ENCODE data around the gene ZBTB47. TPM values are rescaled to one million over a fixed set of nuclear protein-coding genes. Genes with fewer than 3 reads are reported as not detected.

Gene ZBTB47
- total and polyA plus RNA-seq, 2 donors (not counting 1 experiment from before 2014, with no cell fraction given): 15.6 to 49.4 TPM

GRCh38 chr3:42702066-42702951 lies 48.8 kb downstream of the ZBTB47 start, which contains the start of gene HHATL:
Gene HHATL (minus strand): TSS chr3:42702798. CDS start chr3:42700826, 1,972 bp downstream.
- DNase-seq (ENCODE audit: low read depth in 2 of 2): no peak
- Histone ChIP-seq H2AFZ (ENCODE audit: low read length) (no peak within 1 kb of the TSS), H3K4me1 (ENCODE audit: control insufficient read depth, extremely low read depth, insufficient read depth, low read length) (no peaks in the 10 kb centered on the region), H3K9me3 (ENCODE audit: control insufficient read depth, insufficient read depth, low read depth, low read length) (no peaks in the 10 kb centered on the region), H3K36me3 (ENCODE audit: control insufficient read depth, insufficient read depth, low read length) (no peaks in the 10 kb centered on the region), H3K79me2 (ENCODE audit: control insufficient read depth, insufficient read depth, low read length) (no peaks in the 10 kb centered on the region), H3K27me3 (ENCODE audit: control insufficient read depth, insufficient read depth, low read length) (peaks cover 2% of the 10 kb centered on the region), H3K4me2 (ENCODE audit: extremely low read depth, insufficient read depth, low read length) (no peak within 1 kb of the TSS), H3K4me3 (replicated peaks in 1 of 4; ENCODE audit: control extremely low read depth in 1 of 4, insufficient read depth in 1 of 4, low read depth in 3 of 4, low read length in 4 of 4) (no peak within 1 kb of the TSS), H4K20me1 (ENCODE audit: control insufficient read depth, extremely low read depth, insufficient read depth, low read length) (no peaks in the 10 kb centered on the region), H3K27ac (ENCODE audit: insufficient read depth, low read length) (no peak within 1 kb of the TSS), H3K9ac (ENCODE audit: insufficient read depth, low read length) (no peak within 1 kb of the TSS)
- no peak for TF ChIP-seq CTCF (conservative IDR thresholded peaks at IDR 0.05 in 1 of 2, IDR thresholded peaks at IDR 0.05 in 1 of 2; ENCODE audit: low read depth in 1 of 2, low read length in 2 of 2)
- no peak for TF ChIP-seq EZH2 (IDR thresholded peaks at IDR 0.05; ENCODE audit: low read length, missing control alignments)

- Histone ChIP-seq H2AFZ (ENCODE audit: low read length) (no peak overlapping the region), H3K27me3 (ENCODE audit: control insufficient read depth, insufficient read depth, low read length) (peaks cover 2% of the 10 kb centered on the region), H3K4me1 (ENCODE audit: control insufficient read depth, extremely low read depth, insufficient read depth, low read length) (no peaks in the 10 kb centered on the region), H3K9ac (ENCODE audit: insufficient read depth, low read length) (no peak overlapping the region), H3K36me3 (ENCODE audit: control insufficient read depth, insufficient read depth, low read length) (no peaks in the 10 kb centered on the region), H4K20me1 (ENCODE audit: control insufficient read depth, extremely low read depth, insufficient read depth, low read length) (no peaks in the 10 kb centered on the region), H3K27ac (ENCODE audit: insufficient read depth, low read length) (no peak overlapping the region), H3K9me3 (ENCODE audit: control insufficient read depth, insufficient read depth, low read depth, low read length) (no peaks in the 10 kb centered on the region), H3K79me2 (ENCODE audit: control insufficient read depth, insufficient read depth, low read length) (no peaks in the 10 kb centered on the region), H3K4me2 (ENCODE audit: extremely low read depth, insufficient read depth, low read length) (no peak overlapping the region), H3K4me3 (replicated peaks in 1 of 4; ENCODE audit: control extremely low read depth in 1 of 4, insufficient read depth in 1 of 4, low read depth in 3 of 4, low read length in 4 of 4) (no peak overlapping the region)
- TF ChIP-seq EZH2 (IDR thresholded peaks at IDR 0.05; ENCODE audit: low read length, missing control alignments) (no peak), CTCF (conservative IDR thresholded peaks at IDR 0.05 in 1 of 2, IDR thresholded peaks at IDR 0.05 in 1 of 2; ENCODE audit: low read depth in 1 of 2, low read length in 2 of 2) (no peak)
- DNase-seq (ENCODE audit: low read depth in 2 of 2): no peak
These were observed 49.6 kb downstream of the ZBTB47 start for GRCh38 chr3:42702982-42703694.

- no peak for DNase-seq (ENCODE audit: low read depth in 2 of 2)
- Histone ChIP-seq H3K4me2 (ENCODE audit: extremely low read depth, insufficient read depth, low read length) (no peak overlapping the region), H3K27ac (ENCODE audit: insufficient read depth, low read length) (no peak overlapping the region), H3K36me3 (ENCODE audit: control insufficient read depth, insufficient read depth, low read length) (no peaks in the 10 kb centered on the region), H3K4me1 (ENCODE audit: control insufficient read depth, extremely low read depth, insufficient read depth, low read length) (no peaks in the 10 kb centered on the region), H3K27me3 (ENCODE audit: control insufficient read depth, insufficient read depth, low read length) (peaks cover 2% of the 10 kb centered on the region), H4K20me1 (ENCODE audit: control insufficient read depth, extremely low read depth, insufficient read depth, low read length) (no peaks in the 10 kb centered on the region), H2AFZ (ENCODE audit: low read length) (no peak overlapping the region), H3K9me3 (ENCODE audit: control insufficient read depth, insufficient read depth, low read depth, low read length) (no peaks in the 10 kb centered on the region), H3K79me2 (ENCODE audit: control insufficient read depth, insufficient read depth, low read length) (no peaks in the 10 kb centered on the region), H3K9ac (ENCODE audit: insufficient read depth, low read length) (no peak overlapping the region), H3K4me3 (replicated peaks in 1 of 4; ENCODE audit: control extremely low read depth in 1 of 4, insufficient read depth in 1 of 4, low read depth in 3 of 4, low read length in 4 of 4) (no peak overlapping the region)
- TF ChIP-seq EZH2 (IDR thresholded peaks at IDR 0.05; ENCODE audit: low read length, missing control alignments): no peak
- no peak for TF ChIP-seq CTCF (conservative IDR thresholded peaks at IDR 0.05 in 1 of 2, IDR thresholded peaks at IDR 0.05 in 1 of 2; ENCODE audit: low read depth in 1 of 2, low read length in 2 of 2)
These were observed 50.2 kb downstream of the ZBTB47 start for GRCh38 chr3:42703695-42704025.

All from fibroblast of lung (primary cell).